ENCODE data around the gene CDON. TPM values are rescaled to one million over a fixed set of nuclear protein-coding genes. Genes with fewer than 3 reads are reported as not detected.

The CDON gene
- total RNA-seq, 1 experiment from 2014 or later: 17.1 TPM

- Histone ChIP-seq H3K9me3 (ENCODE audit: control insufficient read depth, insufficient read depth, low read depth, low read length) (no peaks in the 10 kb centered on the region), H3K27me3 (ENCODE audit: control insufficient read depth, insufficient read depth, low read length) (no peaks in the 10 kb centered on the region), H3K4me3 (ENCODE audit: low read depth in 2 of 2, low read length in 2 of 2) (no peak overlapping the region), H3K36me3 (ENCODE audit: control insufficient read depth, insufficient read depth, low read length) (no peaks in the 10 kb centered on the region), H3K4me1 (ENCODE audit: control insufficient read depth, insufficient read depth, low read length) (no peaks in the 10 kb centered on the region), H3K27ac (ENCODE audit: low read length) (no peak overlapping the region)
- TF ChIP-seq CTCF (IDR thresholded peaks at IDR 0.05) (no peak), POLR2AphosphoS5 (IDR thresholded peaks at IDR 0.05; ENCODE audit: low read depth, low read length) (no peak), SIN3A (IDR thresholded peaks at IDR 0.05; ENCODE audit: borderline replicate concordance, insufficient read depth, low read depth, low read length) (no peak), REST (IDR thresholded peaks at IDR 0.05; ENCODE audit: insufficient read depth in 1 of 2, low read depth in 2 of 2, low read length in 1 of 2) (no peak), TCF7L2 (IDR thresholded peaks at IDR 0.05; ENCODE audit: low read depth, low read length) (no peak)
- POLR2A ChIA-PET: no interaction called here
- CTCF ChIA-PET: no interaction called here
- BruUV-seq (replicated peaks): no TSS peak
- no peak for DNase-seq (ENCODE audit: low read depth, low spot score)
- in situ Hi-C loops (cut with HindIII; ENCODE audit: low pct_unique_long_range_greater_than_20kb, low sequenced_read_pairs) (no loop called here), intact Hi-C loops (cut with micrococcal nuclease; ENCODE audit: unreplicated experiment) (no loop called here)
- no peak for ATAC-seq
Observed at GRCh38 chr11:126024123-126024522, 38.5 kb downstream of the CDON start.

- in situ Hi-C loops (cut with HindIII; ENCODE audit: low pct_unique_long_range_greater_than_20kb, low sequenced_read_pairs) (no loop called here), intact Hi-C loops (cut with micrococcal nuclease; ENCODE audit: unreplicated experiment) (no loop called here)
- Histone ChIP-seq H3K9me3 (ENCODE audit: control insufficient read depth, insufficient read depth, low read depth, low read length) (no peaks in the 10 kb centered on the region), H3K27ac (ENCODE audit: low read length) (no peak overlapping the region), H3K4me1 (ENCODE audit: control insufficient read depth, insufficient read depth, low read length) (no peaks in the 10 kb centered on the region), H3K27me3 (ENCODE audit: control insufficient read depth, insufficient read depth, low read length) (no peaks in the 10 kb centered on the region; the same call in 1 of the 2 replicates), H3K36me3 (ENCODE audit: control insufficient read depth, insufficient read depth, low read length) (no peaks in the 10 kb centered on the region), H3K4me3 (ENCODE audit: low read depth in 2 of 2, low read length in 2 of 2) (no peak overlapping the region)
- no peak for TF ChIP-seq TCF7L2 (IDR thresholded peaks at IDR 0.05; ENCODE audit: low read depth, low read length)
- TF ChIP-seq REST (IDR thresholded peaks at IDR 0.05; ENCODE audit: insufficient read depth in 1 of 2, low read depth in 2 of 2, low read length in 1 of 2): no peak
- no peak for TF ChIP-seq SIN3A (IDR thresholded peaks at IDR 0.05; ENCODE audit: borderline replicate concordance, insufficient read depth, low read depth, low read length)
- no peak for TF ChIP-seq POLR2AphosphoS5 (IDR thresholded peaks at IDR 0.05; ENCODE audit: low read depth, low read length)
- TF ChIP-seq CTCF (IDR thresholded peaks at IDR 0.05): no peak
- ATAC-seq (no peak), DNase-seq (ENCODE audit: low read depth, low spot score) (no peak)
- POLR2A ChIA-PET: no interaction called here
- no TSS peak for BruUV-seq (replicated peaks)
- CTCF ChIA-PET: no interaction called here
Observed at GRCh38 chr11:126012852-126013251, 49.8 kb downstream of the CDON start.

Measured in Panc1 (cell line).